PC-3 (cell line): ENCODE results near the gene TMEM98. TPM values are rescaled to one million over a fixed set of nuclear protein-coding genes. Genes with fewer than 3 reads are reported as not detected.

Source experiments
- ATAC-seq: fragments of 200-7000 bp; cut with Tn5 transposase; 2 replicates; pipeline ENCODE4 v1.9.1; 2020; ENCODE audit warnings: mild to moderate bottlenecking, moderate library complexity
- BruUV-seq: library from RNA; stranded (reverse); fragments of 400-500 nt; replicated peaks from 2 replicates; lab custom pipeline; 2021; lab: Mats Ljungman, UMichigan
- CTCF ChIA-PET: fragments of 300-600 bp; sonication (Branson Sonifier 250); formaldehyde crosslinking; loops from one replicate; lab custom pipeline; 2022; ENCODE audit warnings: antibody characterized with exemption; lab: Charles Lee
- POLR2A ChIA-PET: fragments of 300-600 bp; sonication (Branson Sonifier 250); formaldehyde crosslinking; loops from one replicate; lab custom pipeline; 2022; ENCODE audit warnings: antibody characterized with exemption; ENCODE audit not compliant: unreplicated experiment; lab: Charles Lee
- DNase-seq: peaks from one replicate; pipeline ENCODE4 v3.0.0-alpha.2; 2015
- H2AFZ ChIP-seq: fragments of 300-600 bp; sonication (generic); 2 replicates; pipeline ENCODE4 v1.6.0; 2016; ENCODE audit warnings: antibody characterized with exemption, low read length
- H3F3A ChIP-seq: fragments of 300-600 bp; sonication (generic); one replicate; pipeline ENCODE4 v1.6.0; 2017; ENCODE audit warnings: antibody characterized with exemption, low read length, control low read depth, mild to moderate bottlenecking; ENCODE audit not compliant: unreplicated experiment
- H3K27ac ChIP-seq: fragments of 300-600 bp; sonication (generic); 2 replicates; pipeline ENCODE4 v1.5.1; 2016; ENCODE audit warnings: mild to moderate bottlenecking, low read length
- H3K27me3 ChIP-seq: fragments of 300-600 bp; sonication (generic); 2 replicates; pipeline ENCODE4 v1.6.1; 2016; ENCODE audit warnings: low read length, mixed read lengths
- H3K36me3 ChIP-seq: fragments of 300-600 bp; sonication (generic); 2 replicates; pipeline ENCODE4 v1.6.1; 2016; ENCODE audit warnings: low read depth, mixed run types, low read length, mixed read lengths
- H3K4me1 ChIP-seq: fragments of 300-600 bp; sonication (generic); 2 replicates; pipeline ENCODE4 v1.5.1; 2016; ENCODE audit warnings: low read length; ENCODE audit not compliant: insufficient read depth
- H3K4me2 ChIP-seq: fragments of 300-600 bp; sonication (generic); 2 replicates; pipeline ENCODE4 v1.6.0; 2016; ENCODE audit warnings: low read length
- H3K4me3 ChIP-seq: fragments of 300-600 bp; sonication (generic); 2 replicates; pipeline ENCODE4 v1.5.1; 2016; ENCODE audit warnings: mild to moderate bottlenecking, low read length, mixed read lengths
- H3K79me2 ChIP-seq: fragments of 300-600 bp; sonication (generic); 2 replicates; pipeline ENCODE4 v1.6.1; 2017; ENCODE audit warnings: low read length, mixed read lengths
- H3K9ac ChIP-seq: fragments of 300-600 bp; sonication (generic); 2 replicates; pipeline ENCODE4 v1.6.0; 2016; ENCODE audit warnings: mild to moderate bottlenecking, low read length
- H3K9me2 ChIP-seq: fragments of 300-600 bp; sonication (generic); replicated peaks from 2 replicates; pipeline ENCODE4 v1.6.1; 2016; ENCODE audit warnings: mixed run types, low read length, mixed read lengths
- H3K9me3 ChIP-seq: fragments of 300-600 bp; sonication (generic); 2 replicates; pipeline ENCODE4 v1.6.1; 2016; ENCODE audit warnings: low read length, mixed read lengths
- H4K20me1 ChIP-seq: fragments of 300-600 bp; sonication (generic); 2 replicates; pipeline ENCODE4 v1.6.1; 2016; ENCODE audit warnings: low read length, mixed read lengths
- EZH2 ChIP-seq: fragments of 300-600 bp; sonication (generic); IDR thresholded peaks from one replicate; pipeline ENCODE4 v1.6.1; 2017; ENCODE audit warnings: antibody characterized with exemption, mild to moderate bottlenecking, low read length; ENCODE audit not compliant: unreplicated experiment
- EZH2phosphoT487 ChIP-seq: fragments of 300-600 bp; sonication (generic); IDR thresholded peaks from 2 replicates; pipeline ENCODE4 v1.6.1; 2018; ENCODE audit warnings: mild to moderate bottlenecking, antibody characterized with exemption, low read length, borderline replicate concordance
- intact Hi-C: fragments of 100-400 bp; cut with micrococcal nuclease; formaldehyde crosslinking; loops from 2 replicates; pipeline ENCODE4 v1.9.0; 2023
- total RNA-seq: library from RNA; depleted of rRNA; stranded (reverse); fragments of >200 nt; gene quantifications from 2 replicates; pipeline ENCODE4 v1.2.3, GENCODE V29; 2014
- TF ChIP-seq, protein P1 (sequence below): fragments of 300-600 bp; sonication (generic); conservative IDR thresholded peaks from 2 replicates; pipeline ENCODE4 v1.5.1; 2017; ENCODE audit warnings: antibody characterized with exemption, low read depth, mild to moderate bottlenecking, low read length

The TMEM98 gene
- total RNA-seq, 1 experiment from 2014 or later, result 59.4 TPM

DNA sequence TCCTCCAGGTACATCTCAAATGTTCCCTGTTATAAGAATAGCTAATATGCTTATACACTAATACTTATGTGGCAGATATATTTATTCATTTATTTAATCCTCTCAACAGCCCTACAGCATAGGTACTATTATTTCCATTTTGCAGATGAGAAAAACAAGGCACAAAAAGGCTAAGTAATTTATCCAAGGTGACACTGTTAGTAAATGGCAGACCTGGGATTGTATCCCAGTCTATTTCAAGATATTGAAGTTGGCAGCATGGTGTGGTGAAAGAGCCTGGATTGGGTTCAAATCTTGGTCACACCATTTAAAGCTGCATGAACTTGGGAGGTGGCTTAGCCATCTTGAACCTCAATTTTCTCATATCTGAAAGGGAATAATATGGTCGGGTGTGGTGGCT is 27.2 kb downstream of the TMEM98 start:
- Histone ChIP-seq H3K9me2 (no peaks in the 10 kb centered on the region), H3K27me3 (no peaks in the 10 kb centered on the region), H3K4me1 (no peaks in the 10 kb centered on the region), H3K4me3 (no peak overlapping the region), H4K20me1 (no peaks in the 10 kb centered on the region), H3K9ac (no peak overlapping the region), H3K27ac (no peak overlapping the region), H3K9me3 (no peaks in the 10 kb centered on the region), H3K36me3 (no peaks in the 10 kb centered on the region), H2AFZ (no peak overlapping the region), H3F3A (no peaks in the 10 kb centered on the region), H3K79me2 (no peaks in the 10 kb centered on the region), H3K4me2 (no peak overlapping the region)
- TF ChIP-seq EZH2phosphoT487 (no peak), EZH2 (no peak)
- TF ChIP-seq, protein P1, sequence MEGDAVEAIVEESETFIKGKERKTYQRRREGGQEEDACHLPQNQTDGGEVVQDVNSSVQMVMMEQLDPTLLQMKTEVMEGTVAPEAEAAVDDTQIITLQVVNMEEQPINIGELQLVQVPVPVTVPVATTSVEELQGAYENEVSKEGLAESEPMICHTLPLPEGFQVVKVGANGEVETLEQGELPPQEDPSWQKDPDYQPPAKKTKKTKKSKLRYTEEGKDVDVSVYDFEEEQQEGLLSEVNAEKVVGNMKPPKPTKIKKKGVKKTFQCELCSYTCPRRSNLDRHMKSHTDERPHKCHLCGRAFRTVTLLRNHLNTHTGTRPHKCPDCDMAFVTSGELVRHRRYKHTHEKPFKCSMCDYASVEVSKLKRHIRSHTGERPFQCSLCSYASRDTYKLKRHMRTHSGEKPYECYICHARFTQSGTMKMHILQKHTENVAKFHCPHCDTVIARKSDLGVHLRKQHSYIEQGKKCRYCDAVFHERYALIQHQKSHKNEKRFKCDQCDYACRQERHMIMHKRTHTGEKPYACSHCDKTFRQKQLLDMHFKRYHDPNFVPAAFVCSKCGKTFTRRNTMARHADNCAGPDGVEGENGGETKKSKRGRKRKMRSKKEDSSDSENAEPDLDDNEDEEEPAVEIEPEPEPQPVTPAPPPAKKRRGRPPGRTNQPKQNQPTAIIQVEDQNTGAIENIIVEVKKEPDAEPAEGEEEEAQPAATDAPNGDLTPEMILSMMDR, result no peak
- ATAC-seq (no peak), DNase-seq (no peak)
- POLR2A ChIA-PET, result no interaction called here
- intact Hi-C loops, result no loop called here
- CTCF ChIA-PET, result no interaction called here
- BruUV-seq, result no TSS peak

DNA sequence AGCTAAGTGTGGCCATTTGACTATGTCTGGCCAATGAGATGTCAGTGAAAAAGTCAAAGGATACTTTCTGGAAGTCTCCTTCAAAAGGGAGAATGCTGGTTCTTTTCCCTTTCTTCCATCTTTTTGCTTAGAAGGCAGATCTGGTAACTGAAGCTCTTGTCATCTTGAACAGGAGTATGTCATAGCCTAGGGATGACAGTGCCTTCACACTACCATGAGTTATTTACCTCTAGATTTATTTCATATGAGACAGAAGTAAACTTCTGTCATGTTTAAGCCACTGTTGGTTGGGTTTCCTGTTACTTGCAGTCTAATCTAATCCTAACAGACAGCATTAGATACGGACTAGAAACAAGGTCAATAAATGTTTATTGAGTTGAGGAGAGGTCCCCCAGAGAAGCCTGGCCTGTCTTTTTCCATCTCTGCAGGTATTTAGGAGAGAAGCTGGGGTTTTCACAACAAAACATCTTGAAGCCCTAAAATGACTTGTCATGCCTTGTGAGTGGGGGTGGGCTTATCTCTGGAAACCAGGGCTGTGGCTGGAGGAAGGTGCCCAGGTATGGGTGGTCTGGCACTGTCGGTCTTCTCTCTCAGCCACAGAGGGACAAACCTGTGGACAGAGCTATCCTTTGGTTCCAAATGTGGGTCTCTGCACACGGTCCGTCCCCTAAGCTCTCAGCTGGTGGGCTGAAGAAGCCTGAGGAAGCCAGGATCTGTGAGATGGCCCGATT is 28.5 kb downstream of the TMEM98 start:
- Histone ChIP-seq H3K27ac (no peak overlapping the region), H4K20me1 (no peaks in the 10 kb centered on the region), H3K9me3 (no peaks in the 10 kb centered on the region), H3K9me2 (no peaks in the 10 kb centered on the region), H3K4me1 (no peaks in the 10 kb centered on the region), H3K4me3 (no peak overlapping the region), H3K27me3 (no peaks in the 10 kb centered on the region), H3F3A (no peaks in the 10 kb centered on the region), H3K79me2 (no peaks in the 10 kb centered on the region), H3K4me2 (no peak overlapping the region), H2AFZ (no peak overlapping the region), H3K9ac (no peak overlapping the region), H3K36me3 (no peaks in the 10 kb centered on the region)
- intact Hi-C loops, result no loop called here
- ChIA-PET CTCF (no interaction called here), POLR2A (no interaction called here)
- TF ChIP-seq EZH2 (no peak), EZH2phosphoT487 (no peak)
- TF ChIP-seq, protein P1, result no peak
- no peak for ATAC-seq
- no peak for DNase-seq
- BruUV-seq, result no TSS peak

DNA sequence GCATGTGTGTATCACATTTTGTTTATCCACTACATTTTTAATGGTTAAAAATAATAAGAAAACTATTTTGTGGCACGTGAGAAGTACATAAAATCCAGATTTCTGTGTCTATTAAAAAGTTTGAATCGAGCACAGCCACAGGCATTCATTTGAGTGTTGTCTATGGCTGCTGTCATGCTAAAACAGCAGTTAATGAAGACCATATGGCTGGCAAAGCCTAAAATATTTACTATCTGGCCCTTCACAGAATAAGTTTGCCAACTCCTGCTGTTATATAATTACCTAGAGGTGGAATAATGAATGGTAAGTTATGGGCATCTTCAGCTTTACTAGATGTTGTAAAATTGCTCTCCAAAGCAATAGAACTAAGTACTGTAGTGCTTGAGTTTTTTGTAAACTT is 30.5 kb downstream of the TMEM98 start:
- H3K9me2 ChIP-seq, result no peaks in the 10 kb centered on the region
- no peaks in the 10 kb centered on the region for H3K4me1 ChIP-seq
- TF ChIP-seq EZH2phosphoT487, result no peak
- TF ChIP-seq EZH2, result no peak
- TF ChIP-seq, protein P1, result no peak
- ChIA-PET POLR2A (no interaction called here), CTCF (no interaction called here)
- no peak overlapping the region for H3K4me2 ChIP-seq
- no peak overlapping the region for H3K9ac ChIP-seq
- intact Hi-C loops, result no loop called here
- H3K4me3 ChIP-seq, result no peak overlapping the region
- no peaks in the 10 kb centered on the region for H3K9me3 ChIP-seq
- H3F3A ChIP-seq, result no peaks in the 10 kb centered on the region
- H4K20me1 ChIP-seq, result no peaks in the 10 kb centered on the region
- no peaks in the 10 kb centered on the region for H3K79me2 ChIP-seq
- DNase-seq, result no peak
- no peak overlapping the region for H2AFZ ChIP-seq
- no peak for ATAC-seq
- H3K36me3 ChIP-seq, result no peaks in the 10 kb centered on the region
- BruUV-seq, result no TSS peak
- H3K27ac ChIP-seq, result no peak overlapping the region
- H3K27me3 ChIP-seq, result no peaks in the 10 kb centered on the region
